GM12892 (cell line): ENCODE results near the gene RBM22.

Experiments
- DNase-seq: peaks from one replicate; pipeline ENCODE4 v3.0.0; 2011; ENCODE audit not compliant: insufficient read length
- FAIRE-seq: peaks from 2 replicates; lab custom pipeline; 2011; peaks lifted over from hg19 to GRCh38; lab: Jason Lieb, UNC
- POLR2A ChIP-seq: IDR thresholded peaks from 2 replicates; pipeline ENCODE4 v1.6.1; 2011; ENCODE audit warnings: low read depth, low read length, control low read depth
- POLR2AphosphoS5 ChIP-seq: IDR thresholded peaks from 2 replicates; pipeline ENCODE4 v1.6.1; 2011; ENCODE audit warnings: low read depth, low read length, control low read depth
- TAF1 ChIP-seq: IDR thresholded peaks from 2 replicates; pipeline ENCODE4 v1.6.1; 2011; ENCODE audit warnings: low read depth, mild to moderate bottlenecking, control low read depth, low read length, borderline replicate concordance

Gene RBM22

GRCh38 chr5:150671509-150672236 is 29.2 kb downstream of the RBM22 start:
- TF ChIP-seq POLR2AphosphoS5 (no peak), POLR2A (no peak), TAF1 (no peak)
- DNase-seq (no peak), FAIRE-seq (no peak)

- FAIRE-seq = no peak
- TF ChIP-seq POLR2AphosphoS5 (no peak), POLR2A (no peak), TAF1 (no peak)
- DNase-seq = no peak
Observed at GRCh38 chr5:150670948-150671310, 29.9 kb downstream of the RBM22 start.

- DNase-seq (no peak), FAIRE-seq (no peak)
- TF ChIP-seq POLR2A = no peak
- no peak for TF ChIP-seq TAF1
- TF ChIP-seq POLR2AphosphoS5 = no peak
Observed at GRCh38 chr5:150670275-150670947, 30.5 kb downstream of the RBM22 start.

GRCh38 chr5:150665044-150665443 is 35.8 kb downstream of the RBM22 start:
- no peak for FAIRE-seq
- TF ChIP-seq POLR2AphosphoS5 = no peak
- no peak for TF ChIP-seq TAF1
- no peak for TF ChIP-seq POLR2A
- no peak for DNase-seq

- no peak for TF ChIP-seq POLR2A
- no peak for TF ChIP-seq TAF1
- no peak for TF ChIP-seq POLR2AphosphoS5
- DNase-seq = no peak
- no peak for FAIRE-seq
Observed at GRCh38 chr5:150663936-150664335, 36.9 kb downstream of the RBM22 start.

GRCh38 chr5:150662731-150663516 is 37.9 kb downstream of the RBM22 start:
- no peak for TF ChIP-seq TAF1
- no peak for TF ChIP-seq POLR2A
- TF ChIP-seq POLR2AphosphoS5 = no peak
- FAIRE-seq (no peak), DNase-seq (no peak)

GRCh38 chr5:150661821-150662596 is 38.9 kb downstream of the RBM22 start:
- no peak for TF ChIP-seq TAF1
- TF ChIP-seq POLR2A = no peak
- no peak for TF ChIP-seq POLR2AphosphoS5
- no peak for DNase-seq
- no peak for FAIRE-seq

GRCh38 chr5:150661086-150661485 is 39.8 kb downstream of the RBM22 start, which contains the start of gene MYOZ3:
TSS of gene MYOZ3 (plus strand) at chr5:150661251. CDS start at chr5:150662942, 1,691 bp downstream.
- TF ChIP-seq POLR2A (no peak), POLR2AphosphoS5 (no peak), TAF1 (no peak)
- no peak for DNase-seq
- no peak for FAIRE-seq

- no peak for TF ChIP-seq TAF1
- TF ChIP-seq POLR2A = no peak
- TF ChIP-seq POLR2AphosphoS5 = no peak
- FAIRE-seq (no peak), DNase-seq (no peak)
Observed at GRCh38 chr5:150660108-150660831, 40.6 kb downstream of the RBM22 start.

- no peak for DNase-seq
- TF ChIP-seq POLR2AphosphoS5 (no peak), POLR2A (no peak), TAF1 (no peak)
- no peak for FAIRE-seq
Observed at GRCh38 chr5:150659360-150660107, 41.3 kb downstream of the RBM22 start.
